Endothelial cell of umbilical vein (primary cell): ENCODE results near the gene MYCT1. TPM values are rescaled to one million over a fixed set of nuclear protein-coding genes. Genes with fewer than 3 reads are reported as not detected.

Source experiments
- BruUV-seq: library from RNA; stranded (reverse); fragments of 400-500 nt; replicated peaks from 2 replicates; lab custom pipeline; 2021; lab: Mats Ljungman, UMichigan
- CTCF ChIA-PET: fragments of 300-600, 350-600 bp; sonication (Branson Sonifier 250); formaldehyde crosslinking; loops from one replicate; lab custom pipeline; 2021; ENCODE audit warnings: antibody characterized with exemption, inconsistent platforms; lab: Charles Lee
- POLR2A ChIA-PET: fragments of 300-600, 350-600 bp; sonication (Branson Sonifier 250); formaldehyde crosslinking; loops from one replicate; lab custom pipeline; 2021; ENCODE audit warnings: antibody characterized with exemption, inconsistent platforms; lab: Charles Lee
- DNase-seq: peaks from one replicate; pipeline ENCODE4 v3.0.0-alpha.2; 2011; ENCODE audit warnings: low read depth, low spot score
- FAIRE-seq: peaks from 2 replicates; lab custom pipeline; 2011; peaks lifted over from hg19 to GRCh38; lab: Jason Lieb, UNC
- H2AFZ ChIP-seq: 2 replicates; pipeline ENCODE4 v1.6.0; 2012; ENCODE audit warnings: low read depth, low read length, control low read depth, inconsistent platforms
- H3K27ac ChIP-seq: 2 replicates; pipeline ENCODE4 v1.5.1; 2011; ENCODE audit warnings: low read depth, mild to moderate bottlenecking, control low read depth, low read length, moderate library complexity; ENCODE audit not compliant: insufficient read depth
- H3K27me3 ChIP-seq, 2 experiments: 2 replicates each; pipeline versions ENCODE4 v1.6.0 to v1.6.1; 2011; ENCODE audit warnings: low read length in 2 of 2, mixed read lengths in 1 of 2; ENCODE audit not compliant: control insufficient read depth in 2 of 2, insufficient read depth in 2 of 2
- H3K36me3 ChIP-seq, 2 experiments: 2 replicates in 1 of 2; 3 replicates in 1 of 2; pipeline ENCODE4 v1.5.1; 2011; ENCODE audit warnings: low read length in 2 of 2, mild to moderate bottlenecking in 1 of 2, moderate library complexity in 1 of 2; ENCODE audit not compliant: control insufficient read depth in 2 of 2, insufficient read depth in 2 of 2; ENCODE audit errors: extremely low read depth in 1 of 2
- H3K4me1 ChIP-seq: 3 replicates; pipeline ENCODE4 v1.5.1; 2011; ENCODE audit warnings: mild to moderate bottlenecking, low read length; ENCODE audit not compliant: control insufficient read depth, insufficient read depth; ENCODE audit errors: extremely low read depth
- H3K4me2 ChIP-seq: 2 replicates; pipeline ENCODE4 v1.6.1; 2011; ENCODE audit warnings: low read length, control low read depth, mixed read lengths; ENCODE audit not compliant: insufficient read depth
- H3K4me3 ChIP-seq, 3 experiments: fragments of 200-600 bp in 1 of 3; sonication (generic), shearing (Covaris generic) in 1 of 3; replicated peaks in 1 of 3; 2 replicates each; pipeline ENCODE4 v1.5.1; 2011 to 2016; ENCODE audit warnings: control low read depth in 3 of 3, low read length in 3 of 3, mild to moderate bottlenecking in 2 of 3, inconsistent platforms in 1 of 3, low read depth in 1 of 3, moderate library complexity in 1 of 3; ENCODE audit not compliant: insufficient read depth in 1 of 3
- H3K79me2 ChIP-seq: 2 replicates; pipeline ENCODE4 v1.6.0; 2012; ENCODE audit warnings: low read length, inconsistent platforms; ENCODE audit not compliant: control insufficient read depth, insufficient read depth
- H3K9ac ChIP-seq: replicated peaks from 2 replicates; pipeline ENCODE3; 2011; ENCODE audit warnings: low read length, control low read depth; ENCODE audit not compliant: insufficient read depth; ENCODE audit errors: extremely low read depth
- H3K9me1 ChIP-seq: replicated peaks from 3 replicates; pipeline ENCODE4 v1.6.0; 2011; ENCODE audit warnings: mild to moderate bottlenecking, low read length; ENCODE audit not compliant: control insufficient read depth, insufficient read depth; ENCODE audit errors: extremely low read depth
- H3K9me3 ChIP-seq: replicated peaks from 2 replicates; pipeline ENCODE4 v1.5.1; 2012; ENCODE audit warnings: low read length, inconsistent platforms; ENCODE audit not compliant: control insufficient read depth, insufficient read depth
- H4K20me1 ChIP-seq: replicated peaks from 2 replicates; pipeline ENCODE3; 2011; ENCODE audit warnings: mild to moderate bottlenecking, low read length; ENCODE audit not compliant: control insufficient read depth, insufficient read depth; ENCODE audit errors: extremely low read depth
- CTCF ChIP-seq, 2 donors: IDR thresholded peaks; 1 replicate in 1 of 2; 2 replicates in 1 of 2; pipeline ENCODE4 v1.5.1; 2011; ENCODE audit warnings: low read length in 2 of 2, mild to moderate bottlenecking in 2 of 2, moderate library complexity in 2 of 2, control low read depth in 1 of 2, inconsistent platforms in 1 of 2, low read depth in 1 of 2; ENCODE audit not compliant: insufficient read depth in 1 of 2; ENCODE audit errors: extremely low read depth in 1 of 2
- EZH2 ChIP-seq: IDR thresholded peaks from 2 replicates; pipeline ENCODE4 v1.6.1; 2012; ENCODE audit warnings: borderline replicate concordance, low read depth, mild to moderate bottlenecking, moderate library complexity, low read length, inconsistent platforms; ENCODE audit not compliant: severe bottlenecking
- FOS ChIP-seq: IDR thresholded peaks from 2 replicates; pipeline ENCODE4 v1.6.1; 2011; ENCODE audit warnings: mild to moderate bottlenecking, low read length, moderate library complexity, borderline replicate concordance; ENCODE audit not compliant: insufficient read depth
- GATA2 ChIP-seq: IDR thresholded peaks from 2 replicates; pipeline ENCODE4 v1.7.0; 2011; ENCODE audit warnings: low read depth, mild to moderate bottlenecking, moderate library complexity, mixed read lengths, low read length; ENCODE audit not compliant: insufficient read length, insufficient read depth
- JUN ChIP-seq: IDR thresholded peaks from 2 replicates; pipeline ENCODE4 v1.6.1; 2011; ENCODE audit warnings: borderline replicate concordance, low read depth; ENCODE audit not compliant: insufficient read length, insufficient read depth
- MAX ChIP-seq: IDR thresholded peaks from 2 replicates; pipeline ENCODE4 v1.6.1; 2011; ENCODE audit not compliant: insufficient read depth, insufficient read length
- MYC ChIP-seq: IDR thresholded peaks from one replicate; pipeline ENCODE4 v1.6.1; 2011; ENCODE audit warnings: mild to moderate bottlenecking, low read depth, low read length
- POLR2A ChIP-seq: IDR thresholded peaks from 2 replicates; pipeline ENCODE4 v1.6.1; 2012; ENCODE audit warnings: low read depth, mild to moderate bottlenecking, control low read depth, low read length
- POLR2AphosphoS5 ChIP-seq: IDR thresholded peaks from 2 replicates; pipeline ENCODE4 v1.6.1; 2012; ENCODE audit warnings: low read depth, mild to moderate bottlenecking, control low read depth, low read length, moderate library complexity; ENCODE audit not compliant: insufficient read depth
- dilution Hi-C: fragments of 300-500 bp; cut with MboI; formaldehyde crosslinking; loops from one replicate; pipeline ENCODE4 v1.15.0; 2019; ENCODE audit warnings: low sequenced_read_pairs; ENCODE audit not compliant: extremely low pct_ligation_motif_present
- intact Hi-C: fragments of 100-400 bp; cut with micrococcal nuclease; formaldehyde crosslinking; loops from one replicate; pipeline ENCODE4 v1.10.0; 2022
- polyA plus RNA-seq, 4 experiments: library from polyadenylated mRNA; depleted of rRNA in 3 of 4; stranded (reverse) in 3 of 4; unstranded in 1 of 4; fragments of >200 nt; gene quantifications; 2 replicates each; pipeline versions ENCODE4 v1.2.1 to v1.2.3, GENCODE V29; 2011 to 2012; ENCODE audit warnings: missing spikeins in 1 of 4
- total RNA-seq: library from RNA; stranded (reverse); gene quantifications from 2 replicates; pipeline ENCODE4 v1.2.3, GENCODE V29; 2021

MYCT1 gene
- total and polyA plus RNA-seq, 2 donors (not counting 3 experiments of a cell fraction or from before 2014, with no cell fraction given), result 110 to 119 TPM

- Histone ChIP-seq H3K27me3 (no peaks in the 10 kb centered on the region), H2AFZ (no peak overlapping the region), H3K4me2 (no peak overlapping the region), H3K79me2 (no peaks in the 10 kb centered on the region), H3K36me3 (no peaks in the 10 kb centered on the region), H3K4me1 (no peaks in the 10 kb centered on the region), H3K9me3 (no peaks in the 10 kb centered on the region), H3K4me3 (no peak overlapping the region), H4K20me1 (no peaks in the 10 kb centered on the region), H3K9ac (no peak overlapping the region), H3K9me1 (no peaks in the 10 kb centered on the region), H3K27ac (no peak overlapping the region)
- dilution Hi-C loops, result no loop called here
- no TSS peak for BruUV-seq
- no peak for DNase-seq
- intact Hi-C loops, result loop anchor here (5.0 kb wide), 1 partner anchor 182 kb away; no protein-coding TSS in a partner anchor
- TF ChIP-seq MAX, result no peak
- no peak for TF ChIP-seq JUN
- TF ChIP-seq CTCF (IDR thresholded peaks at IDR 0.05; ENCODE audit: extremely low read depth in 1 of 2, insufficient read depth in 1 of 2, low read depth in 1 of 2, low read length in 2 of 2), result no peak
- TF ChIP-seq GATA2, result no peak
- no peak for TF ChIP-seq EZH2
- no peak for TF ChIP-seq FOS
- no peak for TF ChIP-seq MYC
- TF ChIP-seq POLR2AphosphoS5, result no peak
- no peak for TF ChIP-seq POLR2A
- no peak for FAIRE-seq
- ChIA-PET CTCF (no interaction called here), POLR2A (no interaction called here)
Observed at GRCh38 chr6:152734630-152735029, 36.9 kb downstream of the MYCT1 start.
